Parathyroid adenoma (tissue), 2 donors: Measurements from ENCODE around the gene OAT.

Experiments
- H2AFZ ChIP-seq: fragments of 300-600 bp; sonication (generic); one replicate; pipeline ENCODE4 v1.7.0; 2017; ENCODE audit warnings: antibody characterized with exemption, mild to moderate bottlenecking
- H3K27ac ChIP-seq: fragments of 300-600 bp; sonication (generic); one replicate; pipeline ENCODE4 v1.7.0; 2017
- H3K27me3 ChIP-seq: fragments of 300-600 bp; sonication (generic); one replicate; pipeline ENCODE4 v1.7.0; 2017; ENCODE audit warnings: low read length; ENCODE audit not compliant: control insufficient read depth, insufficient read depth
- H3K36me3 ChIP-seq: fragments of 300-600 bp; sonication (generic); one replicate; pipeline ENCODE4 v1.7.0; 2017; ENCODE audit warnings: low read length; ENCODE audit not compliant: control insufficient read depth, insufficient read depth
- H3K4me1 ChIP-seq: fragments of 300-600 bp; sonication (generic); one replicate; pipeline ENCODE4 v1.7.0; 2017; ENCODE audit warnings: control low read depth
- H3K4me2 ChIP-seq: fragments of 300-600 bp; sonication (generic); one replicate; pipeline ENCODE4 v1.7.0; 2017; ENCODE audit warnings: low read length
- H3K4me3 ChIP-seq: fragments of 300-600 bp; sonication (generic); one replicate; pipeline ENCODE4 v1.7.0; 2017; ENCODE audit warnings: low read depth, low read length
- H3K79me2 ChIP-seq: fragments of 300-600 bp; sonication (generic); one replicate; pipeline ENCODE4 v1.7.0; 2017; ENCODE audit warnings: control low read depth
- H3K9ac ChIP-seq: fragments of 300-600 bp; sonication (generic); one replicate; pipeline ENCODE4 v1.7.0; 2017; ENCODE audit warnings: mild to moderate bottlenecking
- H3K9me3 ChIP-seq: fragments of 300-600 bp; sonication (generic); one replicate; pipeline ENCODE4 v1.7.0; 2017; ENCODE audit warnings: low read length; ENCODE audit not compliant: control insufficient read depth
- TF ChIP-seq, protein P1 (sequence below): fragments of 300-600 bp; sonication (generic); IDR thresholded peaks from one replicate; pipeline ENCODE4 v1.7.0; 2017; ENCODE audit warnings: antibody characterized with exemption, mild to moderate bottlenecking
- donor health status: primary hyperparathyroidism.

The OAT gene

DNA sequence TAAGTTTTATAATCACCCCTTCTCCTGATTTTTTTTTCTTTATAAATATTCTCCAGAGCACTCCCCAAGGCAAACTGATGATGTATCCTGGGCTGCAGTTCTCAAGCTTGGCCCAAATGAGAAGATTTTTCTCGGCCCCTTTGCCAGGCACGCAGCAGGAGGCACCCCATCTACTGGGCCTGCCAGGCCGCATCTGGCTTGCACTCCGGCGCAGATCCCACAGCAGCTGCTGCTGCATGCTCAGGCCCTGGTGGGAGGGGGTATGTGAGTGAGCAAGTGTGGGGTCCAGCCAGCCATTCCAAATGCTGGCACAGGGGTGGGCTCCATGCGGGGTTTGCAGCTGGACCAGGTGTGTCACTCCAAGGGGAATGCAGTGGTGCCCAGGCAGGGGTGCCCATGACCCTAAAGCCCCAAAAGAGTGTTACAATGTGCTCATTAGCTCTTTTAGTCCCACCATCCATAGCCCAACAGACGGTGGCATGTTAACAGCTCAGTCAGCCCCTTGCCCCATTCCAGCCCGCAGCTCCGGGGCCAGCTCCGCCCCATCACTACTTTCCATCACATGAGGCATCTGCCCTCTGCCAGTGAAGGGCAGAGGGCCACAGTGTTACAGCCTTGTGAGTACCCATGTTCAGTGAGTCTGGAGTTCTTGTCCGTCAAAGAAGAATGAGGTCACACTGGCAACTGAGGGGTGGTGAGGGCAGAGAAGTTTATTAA is 25.9 kb downstream of the OAT start:
- Histone ChIP-seq H3K79me2 (no peaks in the 10 kb centered on the region), H3K27me3 (no peaks in the 10 kb centered on the region), H3K9ac (no peak overlapping the region), H3K4me2 (no peak overlapping the region), H3K4me1 (no peaks in the 10 kb centered on the region), H2AFZ (no peak overlapping the region), H3K4me3 (no peak overlapping the region), H3K36me3 (no peaks in the 10 kb centered on the region), H3K27ac (no peak overlapping the region), H3K9me3 (no peaks in the 10 kb centered on the region)
- TF ChIP-seq, protein P1, sequence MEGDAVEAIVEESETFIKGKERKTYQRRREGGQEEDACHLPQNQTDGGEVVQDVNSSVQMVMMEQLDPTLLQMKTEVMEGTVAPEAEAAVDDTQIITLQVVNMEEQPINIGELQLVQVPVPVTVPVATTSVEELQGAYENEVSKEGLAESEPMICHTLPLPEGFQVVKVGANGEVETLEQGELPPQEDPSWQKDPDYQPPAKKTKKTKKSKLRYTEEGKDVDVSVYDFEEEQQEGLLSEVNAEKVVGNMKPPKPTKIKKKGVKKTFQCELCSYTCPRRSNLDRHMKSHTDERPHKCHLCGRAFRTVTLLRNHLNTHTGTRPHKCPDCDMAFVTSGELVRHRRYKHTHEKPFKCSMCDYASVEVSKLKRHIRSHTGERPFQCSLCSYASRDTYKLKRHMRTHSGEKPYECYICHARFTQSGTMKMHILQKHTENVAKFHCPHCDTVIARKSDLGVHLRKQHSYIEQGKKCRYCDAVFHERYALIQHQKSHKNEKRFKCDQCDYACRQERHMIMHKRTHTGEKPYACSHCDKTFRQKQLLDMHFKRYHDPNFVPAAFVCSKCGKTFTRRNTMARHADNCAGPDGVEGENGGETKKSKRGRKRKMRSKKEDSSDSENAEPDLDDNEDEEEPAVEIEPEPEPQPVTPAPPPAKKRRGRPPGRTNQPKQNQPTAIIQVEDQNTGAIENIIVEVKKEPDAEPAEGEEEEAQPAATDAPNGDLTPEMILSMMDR = no peak

DNA sequence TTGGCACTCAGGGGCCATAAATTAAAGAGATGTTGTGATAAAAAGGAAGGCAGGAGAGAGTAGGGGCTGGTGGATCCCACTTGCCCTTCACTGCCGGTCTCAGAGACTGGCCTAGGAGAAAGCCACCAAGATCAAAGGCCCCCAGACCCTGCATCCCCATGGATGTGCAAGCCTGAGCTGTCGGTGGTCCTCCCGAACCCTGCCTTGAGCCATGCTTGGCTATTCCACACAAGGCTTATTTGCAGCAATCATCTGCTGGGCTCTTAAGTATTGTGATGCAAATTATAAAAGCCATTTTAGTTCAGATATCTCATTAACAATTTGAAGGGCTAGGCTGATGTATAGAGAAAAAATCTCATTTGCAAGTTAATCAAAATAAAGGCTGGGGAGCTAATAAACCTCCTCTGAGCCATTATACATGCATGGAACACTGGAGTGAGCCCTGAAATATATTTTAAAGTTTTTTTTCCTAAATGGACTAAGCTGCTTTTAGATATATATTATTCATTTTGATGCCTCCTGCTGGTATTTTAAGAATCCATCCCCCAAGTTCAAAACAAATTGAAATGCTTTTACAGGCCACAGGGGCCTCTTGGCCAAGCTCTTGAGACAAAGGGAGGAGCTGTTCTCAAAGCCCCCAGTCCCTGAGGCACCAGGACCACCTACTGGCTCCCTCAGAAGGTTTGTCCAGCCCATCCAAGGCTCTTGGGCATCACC is 28.1 kb downstream of the OAT start:
- H3K27ac ChIP-seq = no peak overlapping the region
- H3K79me2 ChIP-seq = no peaks in the 10 kb centered on the region

GRCh38 chr10:124389613-124390361 is 28.9 kb downstream of the OAT start:
- H3K27me3 ChIP-seq = no peaks in the 10 kb centered on the region
- H3K4me2 ChIP-seq = peak overlapping the region; percentile 58
- no peak overlapping the region for H3K4me3 ChIP-seq
- no peaks in the 10 kb centered on the region for H3K79me2 ChIP-seq
- H3K4me1 ChIP-seq = no peaks in the 10 kb centered on the region
- H3K36me3 ChIP-seq = no peaks in the 10 kb centered on the region
- H3K9me3 ChIP-seq = no peaks in the 10 kb centered on the region
- H3K27ac ChIP-seq = no peak overlapping the region
- TF ChIP-seq, protein P1 = no peak
- H2AFZ ChIP-seq = peak overlapping the region; percentile 94
- no peak overlapping the region for H3K9ac ChIP-seq

More for the DNA sequence above, 28.1 kb downstream of the OAT start:
- no peaks in the 10 kb centered on the region for H3K27me3 ChIP-seq
- TF ChIP-seq, protein P1 = no peak
- H3K9ac ChIP-seq = no peak overlapping the region
- H2AFZ ChIP-seq = no peak overlapping the region
- no peak overlapping the region for H3K4me2 ChIP-seq
- no peaks in the 10 kb centered on the region for H3K36me3 ChIP-seq
- H3K9me3 ChIP-seq = no peaks in the 10 kb centered on the region
- H3K4me3 ChIP-seq = no peak overlapping the region
- H3K4me1 ChIP-seq = no peaks in the 10 kb centered on the region

DNA sequence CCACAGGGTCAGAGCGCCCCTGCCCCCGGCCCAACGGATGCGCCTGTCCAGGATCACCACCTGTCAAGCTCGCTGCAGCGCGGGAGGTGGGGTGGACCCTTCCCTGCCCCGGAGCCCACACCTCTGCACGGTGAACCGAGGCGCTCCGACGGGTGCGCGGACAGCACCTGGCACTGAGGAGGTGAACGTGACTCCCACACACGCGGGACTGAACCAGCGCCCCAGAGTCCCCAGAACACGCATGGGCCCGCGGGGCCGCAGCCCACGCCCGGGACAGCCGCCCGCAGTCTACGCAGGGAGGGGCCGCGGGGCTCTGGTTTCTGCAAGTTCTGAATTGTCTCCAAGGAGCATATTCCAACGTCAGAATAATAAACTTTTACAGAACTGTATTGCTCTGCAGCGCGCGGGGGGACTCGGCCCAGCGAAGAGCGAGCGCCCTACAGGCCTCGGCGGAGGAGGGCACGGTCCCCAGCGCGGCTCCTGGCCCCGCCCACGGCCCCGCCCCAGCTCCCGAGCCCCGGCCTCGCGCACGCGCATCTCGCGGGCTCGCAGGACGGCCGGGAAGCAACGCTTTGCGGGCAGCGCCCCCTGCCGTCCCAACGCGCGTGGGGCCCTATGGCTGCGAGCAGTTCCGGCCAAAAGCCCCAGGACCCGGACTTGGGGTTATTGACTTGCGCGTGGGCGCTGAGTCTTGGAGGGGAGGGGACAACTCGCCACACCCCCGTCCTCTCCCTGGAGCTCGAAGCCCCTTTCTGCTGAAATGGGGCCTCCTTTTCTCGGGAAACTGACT is 29.7 kb downstream of the OAT start:
- Histone ChIP-seq H3K27ac (no peak overlapping the region), H3K4me1 (no peaks in the 10 kb centered on the region), H3K9me3 (no peaks in the 10 kb centered on the region), H3K79me2 (no peaks in the 10 kb centered on the region), H3K4me3 (peak overlapping the region; percentile 55), H2AFZ (peak overlapping the region; percentile 94), H3K27me3 (no peaks in the 10 kb centered on the region), H3K9ac (no peak overlapping the region), H3K4me2 (peak overlapping the region; percentile 83), H3K36me3 (no peaks in the 10 kb centered on the region)
- TF ChIP-seq, protein P1 = peak; percentile 96
